SKM-1 (cell line): ENCODE results near the gene NFIL3.
A peak's percentile ranks its signal among the peaks of the same experiment; 100 is the strongest.

ENCODE experiments used
- DNase-seq: peaks from one replicate; lab custom pipeline; 2025; ENCODE audit not compliant: unreplicated experiment; lab: John Stamatoyannopoulos, UW

NFIL3 gene

DNA sequence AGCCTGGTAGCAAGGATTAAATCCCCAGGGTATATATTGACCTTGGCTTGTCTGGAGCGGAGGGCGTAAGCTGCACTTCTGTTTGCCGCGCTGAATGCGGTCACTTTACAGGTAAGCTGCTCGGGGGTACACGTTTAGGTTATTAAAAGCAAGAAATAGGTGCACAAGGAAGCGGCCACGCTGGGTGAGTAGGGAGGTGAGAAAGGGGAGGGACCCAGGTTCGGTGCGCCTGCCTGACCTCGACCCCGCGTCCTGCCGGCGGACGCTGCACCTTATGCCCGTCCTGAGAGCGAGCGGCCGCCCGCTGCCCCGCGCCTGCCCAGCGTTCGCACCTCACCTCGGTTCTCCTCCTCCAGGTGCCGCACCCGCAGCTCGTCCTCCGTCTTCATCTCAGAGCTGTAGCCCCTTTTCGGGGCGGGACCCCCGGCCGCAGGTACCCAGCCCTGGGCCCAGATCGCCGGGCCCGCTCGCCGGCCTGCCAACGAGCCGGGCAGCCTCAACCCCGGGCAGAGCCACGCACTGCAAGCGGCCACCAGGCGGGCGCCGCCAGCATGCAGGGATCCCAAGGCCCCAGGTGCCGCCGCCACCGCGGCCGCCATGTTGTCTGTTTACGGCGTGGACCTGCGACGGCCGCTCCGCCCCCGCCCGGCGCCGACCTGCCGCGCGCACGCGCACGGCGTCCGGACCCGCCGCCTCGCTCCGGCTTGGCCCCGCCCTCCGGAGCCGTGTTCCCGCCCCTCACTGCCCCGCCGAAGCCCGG lies 62.2 kb downstream of the NFIL3 start, which contains the start of gene AUH:
TSS of gene AUH (minus strand) at position 628 of the 760 bp plus-strand sequence. CDS start at position 599, 29 bp downstream.
- peak; percentile 6 for DNase-seq

GRCh38 chr9:91360551-91361290 lies 62.9 kb downstream of the NFIL3 start:
- no peak for DNase-seq

GRCh38 chr9:91359734-91360470 lies 63.7 kb downstream of the NFIL3 start:
- no peak for DNase-seq

- DNase-seq: no peak
These were observed 64.5 kb downstream of the NFIL3 start for GRCh38 chr9:91359083-91359482.
